Pulmonary artery endothelial cell (primary cell): Measurements from ENCODE around the gene RUFY2. TPM values are rescaled to one million over a fixed set of nuclear protein-coding genes. Genes with fewer than 3 reads are reported as not detected.

Source experiments
- DNase-seq: peaks from one replicate; pipeline ENCODE4 v3.0.0-alpha.2; 2011; ENCODE audit warnings: low read depth, low spot score
- total RNA-seq: library from RNA; depleted of rRNA; stranded (reverse); fragments of >200 nt; gene quantifications from 2 replicates; pipeline ENCODE4 v1.2.3, GENCODE V29; 2014

Gene RUFY2
- total RNA-seq, 1 donor from 2014 or later, result 18.4 TPM

- DNase-seq, result no peak
Observed at GRCh38 chr10:68365611-68366010, 41.5 kb downstream of the RUFY2 start.

GRCh38 chr10:68364101-68364886 is 42.8 kb downstream of the RUFY2 start:
- no peak for DNase-seq

- DNase-seq, result no peak
Observed at GRCh38 chr10:68362590-68362989, 44.5 kb downstream of the RUFY2 start.

GRCh38 chr10:68359189-68359588 is 47.9 kb downstream of the RUFY2 start:
- DNase-seq, result no peak

GRCh38 chr10:68353537-68353936 is 53.5 kb downstream of the RUFY2 start:
- DNase-seq, result no peak

DNA sequence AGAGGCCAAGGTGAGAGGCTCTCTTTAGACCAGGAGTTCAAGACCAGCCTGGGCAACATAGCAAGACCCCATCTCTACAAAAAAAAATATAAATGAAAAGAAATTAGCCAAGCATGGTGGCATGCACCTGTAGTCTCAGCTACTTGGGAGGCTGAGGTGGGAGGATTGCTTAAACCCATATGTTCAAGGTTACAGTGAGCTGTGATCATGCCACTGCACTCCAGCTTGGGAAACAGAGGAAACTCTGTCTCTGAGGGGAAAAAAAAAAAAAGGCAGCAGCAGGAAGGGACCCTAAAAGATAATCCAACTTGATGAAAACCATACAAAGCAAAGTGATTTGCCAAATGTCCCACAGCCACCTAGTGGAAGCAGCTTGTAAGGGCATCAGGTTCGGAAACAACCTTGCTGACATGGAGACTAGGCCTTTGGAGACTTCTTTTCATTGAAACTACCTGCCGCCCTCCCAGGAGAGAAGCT is 58.8 kb downstream of the RUFY2 start:
- no peak for DNase-seq

GRCh38 chr10:68346774-68347173 is 60.3 kb downstream of the RUFY2 start:
- DNase-seq, result no peak

DNA sequence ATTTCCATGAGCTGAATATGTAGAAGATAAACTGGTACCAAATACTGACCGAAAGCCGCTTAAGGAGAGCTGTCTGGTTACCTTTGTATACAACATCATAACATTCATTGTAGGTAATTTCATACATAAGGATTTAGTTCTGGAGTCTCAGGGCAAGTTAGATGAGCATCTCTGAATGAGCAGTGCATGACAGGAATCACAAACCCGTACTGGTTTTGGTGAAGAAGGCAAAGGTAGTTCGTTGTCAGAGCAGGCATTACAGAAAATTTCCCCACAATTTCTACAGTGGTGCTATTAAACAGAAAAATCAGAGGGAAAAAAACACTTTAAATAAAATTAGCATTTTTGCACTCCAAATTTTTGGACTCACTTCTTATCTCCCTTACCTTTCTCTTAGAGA is 61.5 kb downstream of the RUFY2 start:
- DNase-seq, result no peak

- no peak for DNase-seq
Observed at GRCh38 chr10:68342909-68343516, 64.1 kb downstream of the RUFY2 start.

DNA sequence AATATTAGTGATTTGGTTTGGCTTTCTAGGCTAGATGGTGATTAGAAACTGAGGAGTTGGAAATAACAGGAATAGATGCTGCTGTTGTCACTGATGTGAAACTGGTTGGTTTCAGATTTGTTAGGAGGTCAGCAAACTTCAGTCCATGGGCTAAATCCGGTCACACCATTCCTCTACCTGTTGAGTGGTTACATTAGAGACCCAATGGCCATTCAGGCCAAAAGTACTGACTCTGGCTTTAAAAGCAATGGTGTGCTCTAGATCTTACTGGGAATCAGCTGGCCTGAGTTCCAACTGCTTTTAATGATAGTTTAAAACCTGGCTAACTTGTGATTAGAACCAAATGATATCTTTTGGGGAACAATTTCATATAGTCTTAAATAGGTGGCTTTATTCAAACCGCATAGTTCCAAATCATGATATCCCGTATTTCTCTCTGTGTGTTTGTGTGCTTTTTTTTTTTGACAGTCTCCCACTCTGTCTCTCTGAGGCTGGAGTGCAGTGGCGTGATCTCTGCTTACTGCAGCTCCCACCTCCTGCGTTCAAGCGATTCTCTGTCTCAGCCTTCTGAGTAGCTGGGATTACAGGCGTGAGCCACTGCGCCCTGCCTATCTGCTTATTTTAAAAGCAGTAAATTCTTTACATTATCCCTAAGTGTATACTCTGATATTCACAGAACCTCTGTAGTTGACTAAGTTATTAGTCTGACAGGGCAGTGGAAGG is 66.6 kb downstream of the RUFY2 start:
- DNase-seq, result no peak

DNA sequence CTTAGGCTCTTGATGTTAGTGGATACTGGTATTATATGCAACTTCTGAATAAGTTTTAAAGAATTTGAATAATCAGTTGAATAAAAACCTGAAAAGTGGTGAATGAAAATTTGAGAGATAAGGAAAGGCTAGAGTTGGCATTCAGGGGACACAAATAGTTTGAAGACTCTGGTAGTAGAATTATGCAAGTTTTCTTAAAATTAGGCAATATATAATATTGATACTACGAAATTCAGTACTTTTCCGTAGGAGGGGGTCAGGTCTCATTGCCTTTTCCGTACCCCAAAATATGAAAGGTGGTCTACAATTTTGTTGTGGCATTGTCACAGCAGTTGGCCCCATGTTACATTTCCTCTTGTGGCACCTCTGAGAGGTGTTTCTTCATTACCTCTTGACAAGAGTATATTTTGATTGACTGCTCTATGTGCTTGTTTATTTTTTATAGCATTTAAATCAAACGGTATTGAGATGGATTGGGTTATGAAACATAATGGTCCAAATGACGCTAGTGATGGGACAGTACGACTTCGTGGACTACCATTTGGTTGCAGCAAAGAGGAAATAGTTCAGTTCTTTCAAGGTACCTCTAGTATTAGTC is 70.2 kb downstream of the RUFY2 start:
- DNase-seq, result no peak

DNA sequence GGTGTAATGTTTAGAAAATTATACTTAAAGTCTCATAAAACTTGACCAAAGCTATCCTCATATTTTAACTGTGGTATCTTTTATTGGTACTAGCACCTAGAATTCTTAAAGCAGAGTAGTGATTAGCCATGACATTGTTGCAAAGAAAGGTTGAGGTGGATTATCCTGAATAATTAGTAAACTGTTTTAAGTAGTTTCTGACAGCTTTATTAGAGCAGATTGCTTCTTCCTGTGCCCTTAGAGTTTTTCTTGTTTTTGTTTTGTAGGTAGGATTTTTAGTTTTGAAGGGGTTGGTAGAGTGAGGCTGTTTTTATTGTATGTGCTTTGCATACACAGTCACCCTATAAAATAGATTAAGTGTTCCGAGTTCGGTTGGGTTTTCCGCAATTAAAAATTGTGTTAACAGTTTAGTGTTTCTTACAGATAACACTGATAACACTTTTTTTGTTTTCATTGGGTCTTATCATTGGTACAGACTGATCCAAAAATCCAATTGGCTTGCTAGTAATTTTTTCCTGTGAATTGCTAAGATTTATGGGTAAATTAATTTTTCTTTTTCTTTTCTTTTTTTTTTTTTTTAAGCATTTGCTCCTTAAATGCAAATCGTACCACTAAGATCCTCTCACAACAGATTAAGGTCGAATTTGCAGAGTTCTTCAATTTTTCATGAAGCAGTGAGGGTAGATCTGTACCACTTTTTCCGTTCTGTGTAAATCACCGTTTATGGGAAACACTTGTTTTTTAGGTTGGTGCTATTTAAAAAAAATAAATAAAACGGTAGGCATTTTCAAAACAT is 72.2 kb downstream of the RUFY2 start:
- no peak for DNase-seq

DNA sequence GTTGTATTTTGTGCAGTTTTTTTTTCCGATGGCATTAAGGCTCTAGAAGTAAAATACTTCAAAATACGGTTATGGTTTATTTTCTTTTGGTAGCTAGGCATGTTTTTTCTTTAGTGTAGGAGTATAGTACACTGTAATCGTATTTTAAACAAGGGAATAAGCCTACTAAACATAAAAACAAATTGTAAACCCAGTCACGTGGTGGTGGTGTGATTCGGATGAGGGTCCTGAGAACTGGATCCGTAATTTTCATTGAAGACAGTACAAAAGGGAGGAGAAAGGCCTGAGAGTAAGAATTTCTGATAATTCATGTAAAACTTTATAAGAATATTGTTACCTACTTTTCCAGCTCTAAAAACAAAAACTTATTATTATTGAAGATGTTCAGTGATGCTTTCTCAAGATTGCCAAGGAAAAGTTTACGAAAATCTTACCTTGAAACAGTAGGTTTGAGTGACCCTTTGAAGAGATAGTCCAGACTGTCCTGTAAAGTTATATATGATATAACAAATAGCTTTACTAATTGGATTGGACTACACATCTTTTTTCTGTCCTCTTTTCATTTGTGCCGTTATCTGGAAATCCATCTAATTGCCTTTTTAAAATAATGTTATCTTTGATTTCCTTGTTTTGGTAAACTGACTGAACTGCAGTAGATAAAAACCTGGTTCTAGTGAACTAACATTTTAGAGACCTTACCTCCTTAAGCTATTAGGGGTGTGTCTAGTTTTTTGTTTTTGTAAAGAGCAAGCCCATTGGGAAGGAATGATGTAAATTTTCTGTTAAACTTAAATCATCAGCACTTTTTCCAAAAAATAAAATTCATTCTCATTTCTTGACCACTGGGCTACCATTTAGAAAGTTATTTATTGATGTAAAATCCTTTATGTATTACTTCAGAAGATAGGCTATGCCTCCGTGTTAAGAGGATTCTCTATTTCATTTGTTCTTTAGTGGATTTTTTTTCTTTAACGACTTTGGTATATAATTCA is 73.3 kb downstream of the RUFY2 start:
- DNase-seq, result no peak

- no peak for DNase-seq
Observed at GRCh38 chr10:68333058-68333395, 74.0 kb downstream of the RUFY2 start.

- peak; percentile 46 for DNase-seq
Observed at GRCh38 chr10:68332259-68333057, 74.6 kb downstream of the RUFY2 start, which contains the start of gene PBLD. Gene PBLD (minus strand): TSS chr10:68332928. CDS start chr10:68306844, 26,084 bp downstream.

GRCh38 chr10:68331455-68332258 is 75.4 kb downstream of the RUFY2 start, which contains the start of gene HNRNPH3:
Gene HNRNPH3 (plus strand): TSS chr10:68332064. CDS start chr10:68337222, 5,158 bp downstream.
- DNase-seq, result peak; percentile 85

DNA sequence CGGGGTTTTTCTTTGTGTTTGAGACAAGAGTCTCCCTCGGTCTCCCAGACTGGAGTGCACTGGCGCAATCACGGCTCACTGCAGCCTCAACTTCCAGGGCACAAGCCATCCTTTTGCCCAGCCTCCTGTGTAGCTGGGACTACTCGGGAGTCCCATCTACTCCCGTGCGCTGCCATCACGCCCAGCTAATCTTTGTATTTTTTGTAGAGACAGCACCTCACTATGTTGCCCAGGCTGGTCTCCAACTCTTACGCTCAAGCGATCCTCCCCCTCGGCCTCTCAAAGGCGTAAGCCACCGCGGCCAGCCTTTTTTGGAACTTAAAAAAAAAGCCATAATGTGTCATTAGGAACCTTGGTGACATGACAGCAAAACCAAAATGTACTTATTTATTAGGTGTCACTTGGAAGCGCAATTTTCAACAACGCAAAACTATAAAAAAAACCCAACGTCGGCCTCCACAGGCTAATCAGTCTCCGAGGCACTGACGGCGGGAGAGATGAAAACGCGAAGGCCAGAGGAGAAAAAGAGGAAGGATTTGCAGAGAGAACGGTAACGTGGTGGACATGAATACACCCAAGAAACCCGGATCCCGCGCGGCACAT is 76.1 kb downstream of the RUFY2 start:
- no peak for DNase-seq

DNA sequence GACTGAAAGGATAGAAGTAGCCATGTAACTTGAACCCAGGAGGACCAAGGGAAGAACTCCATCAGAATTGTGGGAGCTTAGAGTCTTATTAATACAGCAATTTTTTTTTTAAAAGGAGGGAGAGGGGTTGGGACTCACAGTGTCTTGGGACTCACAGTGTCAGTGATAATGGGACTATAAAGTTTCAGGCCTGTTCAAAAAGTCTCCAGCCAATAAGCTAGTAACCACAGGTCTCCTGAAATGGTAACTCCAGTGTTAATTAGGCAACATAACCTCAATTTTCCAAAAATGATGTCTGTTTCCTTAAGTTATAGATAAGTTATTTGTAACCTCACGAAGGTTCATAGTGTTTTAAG is 77.6 kb downstream of the RUFY2 start:
- DNase-seq, result no peak
